IMR-90 (cell line): ENCODE measurements around the gene ZNF397. TPM values are rescaled to one million over a fixed set of nuclear protein-coding genes. Genes with fewer than 3 reads are reported as not detected.
"Not testable (repeated sequence)": the region's sequence is repeated elsewhere in the genome, so short reads cannot be mapped to it uniquely, and the experiment has no call there.

ENCODE experiments used
- ATAC-seq: fragments of 200-7000 bp; cut with Tn5 transposase; 2 replicates; pipeline ENCODE4 v1.9.1; 2020; ENCODE audit warnings: low read depth, mild to moderate bottlenecking, moderate library complexity
- BruUV-seq: library from RNA; stranded (reverse); fragments of 400-500 nt; replicated peaks from 2 replicates; lab custom pipeline; 2021; lab: Mats Ljungman, UMichigan
- CTCF ChIA-PET: fragments of 300-600 bp; formaldehyde crosslinking; extraction: SDS; loops from one replicate; lab custom pipeline; 2021; ENCODE audit warnings: antibody characterized with exemption; lab: Yijun Ruan, JAX
- POLR2A ChIA-PET: fragments of 300-600 bp; sonication (Branson Sonifier 250); formaldehyde crosslinking; loops from one replicate; lab custom pipeline; 2022; ENCODE audit warnings: antibody characterized with exemption; ENCODE audit not compliant: unreplicated experiment; lab: Charles Lee
- DNase-seq: peaks from one replicate; pipeline ENCODE4 v3.0.0; 2013
- H2AFZ ChIP-seq: replicated peaks from 2 replicates; pipeline ENCODE3; 2013; ENCODE audit warnings: low read length, mild to moderate bottlenecking; ENCODE audit not compliant: poor library complexity
- H2AK5ac ChIP-seq: 2 replicates; pipeline ENCODE4 v1.6.1; 2013; ENCODE audit warnings: low read depth, low read length, inconsistent platforms
- H2AK9ac ChIP-seq: replicated peaks from 2 replicates; pipeline ENCODE3; 2013; ENCODE audit warnings: mild to moderate bottlenecking, low read depth, low read length, moderate library complexity; ENCODE audit not compliant: poor library complexity
- H2BK120ac ChIP-seq: 2 replicates; pipeline ENCODE4 v1.6.1; 2013; ENCODE audit warnings: low read depth, low read length, inconsistent platforms
- H2BK15ac ChIP-seq: 3 replicates; pipeline ENCODE4 v1.6.1; 2013; ENCODE audit warnings: low read depth, low read length, inconsistent platforms
- H2BK20ac ChIP-seq: 2 replicates; pipeline ENCODE4 v1.6.1; 2013; ENCODE audit warnings: low read depth, mild to moderate bottlenecking, inconsistent platforms, low read length, moderate library complexity
- H2BK5ac ChIP-seq: 2 replicates; pipeline ENCODE4 v1.6.1; 2013; ENCODE audit warnings: mild to moderate bottlenecking, low read depth, low read length, inconsistent platforms; ENCODE audit not compliant: poor library complexity, severe bottlenecking
- H3K14ac ChIP-seq: replicated peaks from 2 replicates; pipeline ENCODE4 v1.6.1; 2013; ENCODE audit warnings: low read depth, low read length, inconsistent platforms
- H3K18ac ChIP-seq: 2 replicates; pipeline ENCODE4 v1.6.1; 2013; ENCODE audit warnings: low read depth, low read length, control low read depth
- H3K23ac ChIP-seq: 2 replicates; pipeline ENCODE4 v1.6.1; 2013; ENCODE audit warnings: low read depth, low read length, inconsistent platforms
- H3K27ac ChIP-seq: 2 replicates; pipeline ENCODE4 v1.5.1; 2013; ENCODE audit warnings: mild to moderate bottlenecking, control low read depth, low read length; ENCODE audit not compliant: insufficient read depth
- H3K27me3 ChIP-seq: 2 replicates; pipeline ENCODE4 v1.6.1; 2013; ENCODE audit warnings: low read length; ENCODE audit not compliant: control insufficient read depth, insufficient read depth
- H3K36me3 ChIP-seq: 2 replicates; pipeline ENCODE4 v1.6.1; 2013; ENCODE audit warnings: low read length, mixed read lengths; ENCODE audit not compliant: control insufficient read depth, insufficient read depth
- H3K4ac ChIP-seq: 2 replicates; pipeline ENCODE4 v1.6.1; 2013; ENCODE audit warnings: low read depth, low read length, inconsistent platforms
- H3K4me1 ChIP-seq: 2 replicates; pipeline ENCODE4 v1.6.1; 2013; ENCODE audit warnings: low read length, mixed read lengths; ENCODE audit not compliant: control insufficient read depth, insufficient read depth
- H3K4me2 ChIP-seq: 2 replicates; pipeline ENCODE4 v1.6.1; 2013; ENCODE audit warnings: low read depth, mild to moderate bottlenecking, control low read depth, low read length, moderate library complexity
- H3K4me3 ChIP-seq: 2 replicates; pipeline ENCODE4 v1.5.1; 2013; ENCODE audit warnings: low read depth, mild to moderate bottlenecking, control low read depth, low read length, moderate library complexity; ENCODE audit not compliant: insufficient read depth
- H3K56ac ChIP-seq: 2 replicates; pipeline ENCODE4 v1.6.1; 2013; ENCODE audit warnings: low read length, inconsistent platforms; ENCODE audit not compliant: insufficient read depth; ENCODE audit errors: extremely low read depth
- H3K79me1 ChIP-seq, 2 experiments: 2 replicates each; pipeline ENCODE4 v1.6.1; 2013; ENCODE audit warnings: low read length in 2 of 2, inconsistent platforms in 1 of 2, low read depth in 1 of 2
- H3K9ac ChIP-seq: 2 replicates; pipeline ENCODE4 v1.6.1; 2013; ENCODE audit warnings: low read depth, low read length, control low read depth
- H3K9me1 ChIP-seq: 2 replicates; pipeline ENCODE4 v1.6.1; 2013; ENCODE audit warnings: low read length, inconsistent platforms; ENCODE audit not compliant: insufficient read depth
- H3K9me3 ChIP-seq: 2 replicates; pipeline ENCODE4 v1.6.1; 2013; ENCODE audit warnings: low read length; ENCODE audit not compliant: control insufficient read depth, insufficient read depth
- H4K20me1 ChIP-seq: 2 replicates; pipeline ENCODE4 v1.6.1; 2013; ENCODE audit warnings: low read length, inconsistent platforms; ENCODE audit not compliant: insufficient read depth
- H4K5ac ChIP-seq: 2 replicates; pipeline ENCODE4 v1.6.1; 2013; ENCODE audit warnings: mild to moderate bottlenecking, low read depth, low read length, control low read depth
- H4K8ac ChIP-seq, 2 experiments: 2 replicates each; pipeline ENCODE4 v1.6.1; 2013; ENCODE audit warnings: low read depth in 2 of 2, low read length in 2 of 2, control low read depth in 1 of 2, inconsistent platforms in 1 of 2
- H4K91ac ChIP-seq: 2 replicates; pipeline ENCODE4 v1.6.1; 2013; ENCODE audit warnings: low read depth, low read length, inconsistent platforms; ENCODE audit not compliant: insufficient read depth
- WGBS, 2 experiments: methylation state at CpG; one replicate each; pipeline versions ENCODE4 v1.1.5 to v1.1.7; 2013; ENCODE audit warnings: missing lambda C conversion rate in 2 of 2; ENCODE audit not compliant: insufficient read length in 1 of 2; ENCODE audit errors: extremely low coverage in 2 of 2; 5-methylcytosine and 5-hydroxymethylcytosine counted together
- dilution Hi-C: fragments of 300-500 bp; cut with HindIII; formaldehyde crosslinking; loops from one replicate; pipeline ENCODE4 v1.14.3; 2018; ENCODE audit warnings: low sequenced_read_pairs; ENCODE audit not compliant: unreplicated experiment
- in situ Hi-C: fragments of 300-500 bp; cut with MboI; formaldehyde crosslinking; loops from 3 replicates; pipeline ENCODE4 v1.14.3; 2019; ENCODE audit warnings: low sequenced_read_pairs, inconsistent platforms, mixed read lengths
- intact Hi-C: fragments of 100-400 bp; cut with micrococcal nuclease; formaldehyde crosslinking; loops from 2 replicates; pipeline ENCODE4 v1.10.0; 2022
- polyA plus RNA-seq, 3 experiments: library from polyadenylated mRNA; depleted of rRNA; stranded (reverse); fragments of >200 nt; gene quantifications; 2 replicates each; pipeline ENCODE4 v1.2.3, GENCODE V29; 2012; ENCODE audit warnings: low replicate concordance in 1 of 3
- total RNA-seq: library from RNA; depleted of rRNA; stranded (reverse); fragments of >200 nt; gene quantifications from 2 replicates; pipeline ENCODE4 v1.2.3, GENCODE V29; 2012

The ZNF397 gene
- total and polyA plus RNA-seq, 2 of the 4 experiments (the other 2 are of a cell fraction), result 5.5 to 9.9 TPM

DNA sequence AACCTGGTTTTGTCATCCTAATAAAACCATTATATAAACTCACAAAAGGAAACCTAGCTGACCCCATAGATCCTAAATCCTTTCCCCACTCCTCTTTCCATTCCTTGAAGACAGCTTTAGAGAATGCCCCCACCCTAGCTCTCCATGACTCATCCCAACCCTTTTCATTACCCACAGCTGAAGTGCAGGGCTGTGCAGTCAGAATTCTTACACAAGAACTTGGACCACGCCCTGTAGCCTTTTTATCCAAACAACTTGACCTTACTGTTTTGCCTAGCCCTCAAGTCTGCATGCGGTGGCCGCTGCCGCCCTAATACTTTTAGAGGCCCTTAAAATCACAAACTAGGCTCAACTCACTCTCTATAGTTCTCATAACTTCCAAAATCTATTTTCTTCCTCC lies 21.5 kb upstream of the ZNF397 start:
- H3K23ac ChIP-seq, H2AK9ac ChIP-seq, ATAC-seq, dilution Hi-C loops, H3K9ac ChIP-seq, H3K79me1 ChIP-seq, H2BK120ac ChIP-seq, H3K4me2 ChIP-seq, H3K36me3 ChIP-seq, CTCF ChIA-PET, H3K18ac ChIP-seq, H2BK20ac ChIP-seq, H3K56ac ChIP-seq, H3K4me1 ChIP-seq, H3K9me1 ChIP-seq, in situ Hi-C loops, H4K20me1 ChIP-seq, H2BK15ac ChIP-seq, H3K14ac ChIP-seq, H3K27ac ChIP-seq, H4K91ac ChIP-seq, POLR2A ChIA-PET, H3K9me3 ChIP-seq, H2AK5ac ChIP-seq, H3K27me3 ChIP-seq, H4K5ac ChIP-seq, H2AFZ ChIP-seq, H2BK5ac ChIP-seq, H3K4ac ChIP-seq, H4K8ac ChIP-seq, H3K4me3 ChIP-seq, DNase-seq, BruUV-seq: not testable (repeated sequence)
- WGBS, 2 experiments, result 73% methylated on average over 4 of the region's 4 CpGs; no CpG with 5 or more reads in 1 of the 2 experiments
- intact Hi-C loops, result loop anchor here (10.0 kb wide), 1 partner anchor 65 kb away; no protein-coding TSS in a partner anchor
